CD4-positive, alpha-beta T cell treated with Interferon gamma for 1 hour (primary cell): Measurements from ENCODE around the gene GUCY2F.

Experiments used
- DNase-seq: peaks from one replicate; pipeline ENCODE4 v3.0.0-alpha.2; 2020

The GUCY2F gene

GRCh38 chrX:109327251-109327650 is 154.6 kb downstream of the GUCY2F start:
- DNase-seq: no peak
